Thoracic aorta (tissue), 2 donors: ENCODE measurements around the gene PLPPR1. TPM values are rescaled to one million over a fixed set of nuclear protein-coding genes. Genes with fewer than 3 reads are reported as not detected.

ENCODE experiments used
- ATAC-seq: fragments of 150-250 bp; one replicate; pipeline ENCODE4 v1.8.0; 2017; ENCODE audit warnings: low read depth; ENCODE audit not compliant: insufficient number of reproducible peaks, low FRiP score
- DNase-seq: peaks from one replicate; pipeline ENCODE4 v3.0.0-alpha.2; 2020; ENCODE audit warnings: low spot score
- H3K27ac ChIP-seq, 2 donors: fragments of 200-600 bp; sonication (generic); 1 replicate in 1 of 2; 2 replicates in 1 of 2; pipeline ENCODE4 v1.5.1; 2016; ENCODE audit warnings: mild to moderate bottlenecking in 2 of 2, moderate library complexity in 2 of 2
- H3K27me3 ChIP-seq: fragments of 200-600 bp; sonication (generic); replicated peaks from 2 replicates; pipeline ENCODE4 v1.6.0; 2016; ENCODE audit warnings: mild to moderate bottlenecking; ENCODE audit not compliant: insufficient read depth
- H3K36me3 ChIP-seq: fragments of 200-600 bp; sonication (generic); one replicate; pipeline ENCODE4 v1.5.1; 2016
- H3K4me1 ChIP-seq, 2 donors: fragments of 200-600 bp; sonication (generic); 1 replicate in 1 of 2; 2 replicates in 1 of 2; pipeline versions ENCODE4 v1.5.1 to v1.6.0; 2016; ENCODE audit warnings: low read depth in 2 of 2, mild to moderate bottlenecking in 1 of 2; ENCODE audit not compliant: control insufficient read depth in 1 of 2
- H3K4me3 ChIP-seq: fragments of 200-600 bp; sonication (generic); 2 replicates; pipeline ENCODE4 v1.5.1; 2016; ENCODE audit warnings: mild to moderate bottlenecking
- H3K9me3 ChIP-seq: fragments of 200-600 bp; sonication (generic); 2 replicates; pipeline ENCODE4 v1.5.1; 2016
- total RNA-seq, 2 donors: library from RNA; depleted of rRNA; stranded (reverse); fragments of >200 nt; gene quantifications; one replicate each; pipeline versions ENCODE4 v1.1.0 to v1.2.3, GENCODE V29; 2016
- TF ChIP-seq, protein P1 (sequence below): fragments of 200-600 bp; sonication (generic); IDR thresholded peaks from one replicate; pipeline ENCODE4 v1.5.1; 2019; ENCODE audit warnings: antibody characterized with exemption

Gene PLPPR1
- total RNA-seq, 2 donors from 2014 or later, result not detected

DNA sequence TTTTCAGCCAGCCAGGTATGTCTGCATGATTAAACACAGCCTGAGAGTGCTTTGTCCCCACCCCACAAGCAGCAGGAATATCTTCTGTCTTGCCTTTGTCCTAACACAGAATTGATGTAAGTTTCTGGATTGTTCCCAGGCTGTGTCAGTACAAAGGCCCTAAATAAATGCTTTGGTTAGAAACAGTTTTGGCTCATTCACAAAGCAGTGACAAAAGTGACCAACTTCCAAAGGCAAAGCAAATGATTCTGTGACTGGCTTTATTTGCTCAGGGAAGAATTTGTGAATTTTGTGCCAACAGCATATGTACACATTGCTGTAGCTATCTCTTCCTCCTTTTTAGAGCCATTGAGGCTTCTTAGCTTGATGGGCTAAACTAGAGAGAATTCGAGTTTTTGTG is 133.7 kb downstream of the PLPPR1 start:
- H3K9me3 ChIP-seq, result no peaks in the 10 kb centered on the region
- ATAC-seq (no peak), DNase-seq (no peak)
- H3K27ac ChIP-seq, result no peak overlapping the region
- TF ChIP-seq, protein P1, sequence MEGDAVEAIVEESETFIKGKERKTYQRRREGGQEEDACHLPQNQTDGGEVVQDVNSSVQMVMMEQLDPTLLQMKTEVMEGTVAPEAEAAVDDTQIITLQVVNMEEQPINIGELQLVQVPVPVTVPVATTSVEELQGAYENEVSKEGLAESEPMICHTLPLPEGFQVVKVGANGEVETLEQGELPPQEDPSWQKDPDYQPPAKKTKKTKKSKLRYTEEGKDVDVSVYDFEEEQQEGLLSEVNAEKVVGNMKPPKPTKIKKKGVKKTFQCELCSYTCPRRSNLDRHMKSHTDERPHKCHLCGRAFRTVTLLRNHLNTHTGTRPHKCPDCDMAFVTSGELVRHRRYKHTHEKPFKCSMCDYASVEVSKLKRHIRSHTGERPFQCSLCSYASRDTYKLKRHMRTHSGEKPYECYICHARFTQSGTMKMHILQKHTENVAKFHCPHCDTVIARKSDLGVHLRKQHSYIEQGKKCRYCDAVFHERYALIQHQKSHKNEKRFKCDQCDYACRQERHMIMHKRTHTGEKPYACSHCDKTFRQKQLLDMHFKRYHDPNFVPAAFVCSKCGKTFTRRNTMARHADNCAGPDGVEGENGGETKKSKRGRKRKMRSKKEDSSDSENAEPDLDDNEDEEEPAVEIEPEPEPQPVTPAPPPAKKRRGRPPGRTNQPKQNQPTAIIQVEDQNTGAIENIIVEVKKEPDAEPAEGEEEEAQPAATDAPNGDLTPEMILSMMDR, result no peak
- no peaks in the 10 kb centered on the region for H3K27me3 ChIP-seq
- H3K4me3 ChIP-seq, result no peak overlapping the region
- no peaks in the 10 kb centered on the region for H3K36me3 ChIP-seq
- H3K4me1 ChIP-seq, result no peaks in the 10 kb centered on the region

DNA sequence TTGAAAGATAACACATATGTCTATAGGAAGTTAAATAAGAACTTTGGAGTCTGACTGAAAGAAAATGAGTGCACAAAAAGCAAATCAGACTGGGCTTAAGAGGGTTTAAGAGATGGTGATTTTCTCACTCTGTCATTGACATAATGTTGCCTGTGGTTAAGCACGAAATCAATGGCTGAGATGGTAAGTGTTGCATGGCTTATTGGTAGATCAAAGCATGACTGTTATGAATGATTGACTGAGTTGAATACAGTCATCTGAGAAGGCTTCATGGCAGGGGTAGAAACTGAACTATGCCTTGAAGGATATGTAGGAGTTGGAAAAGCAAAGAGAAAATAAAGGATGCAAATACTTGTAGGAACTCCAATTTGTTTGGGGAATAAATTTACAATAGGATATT is 136.6 kb downstream of the PLPPR1 start:
- H3K4me3 ChIP-seq, result no peak overlapping the region
- H3K27me3 ChIP-seq, result no peaks in the 10 kb centered on the region
- H3K27ac ChIP-seq, result no peak overlapping the region
- no peaks in the 10 kb centered on the region for H3K36me3 ChIP-seq
- DNase-seq (no peak), ATAC-seq (no peak)
- TF ChIP-seq, protein P1, result no peak
- H3K4me1 ChIP-seq, result no peaks in the 10 kb centered on the region
- no peaks in the 10 kb centered on the region for H3K9me3 ChIP-seq

DNA sequence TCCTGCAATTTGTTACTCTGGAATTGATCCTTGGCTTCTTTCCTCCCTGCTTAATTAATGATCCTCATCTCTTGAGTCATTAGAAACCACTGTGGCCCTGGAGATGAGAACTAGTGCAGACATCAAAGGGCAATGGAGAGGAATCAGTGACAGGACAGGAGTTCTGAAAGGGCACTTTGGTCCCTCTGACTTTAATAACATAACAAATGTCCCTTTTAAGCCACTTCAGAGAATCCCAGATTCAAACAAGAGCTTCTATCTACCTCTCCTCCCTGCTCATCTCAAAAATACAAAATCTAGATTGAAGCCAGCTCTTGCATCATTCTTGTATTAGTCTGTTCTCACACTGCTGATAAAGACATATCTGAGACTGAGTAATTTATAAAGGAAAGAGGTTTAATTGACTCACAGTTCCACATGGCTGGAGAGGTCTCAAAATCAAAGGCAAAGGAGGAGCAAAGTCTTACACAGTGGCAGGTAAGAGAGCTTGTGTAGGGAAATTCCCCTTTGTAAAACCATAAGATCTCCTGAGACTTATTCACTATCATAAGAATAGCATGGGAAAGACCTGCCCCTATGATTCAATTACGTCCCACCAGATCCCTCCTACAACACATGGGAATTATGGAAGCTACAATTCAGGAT is 139.1 kb downstream of the PLPPR1 start:
- no peak for ATAC-seq
- no peaks in the 10 kb centered on the region for H3K4me1 ChIP-seq
- no peak overlapping the region for H3K27ac ChIP-seq
- TF ChIP-seq, protein P1, result no peak
- no peaks in the 10 kb centered on the region for H3K9me3 ChIP-seq
- H3K4me3 ChIP-seq, result no peak overlapping the region
- no peaks in the 10 kb centered on the region for H3K36me3 ChIP-seq
- no peak for DNase-seq
- no peaks in the 10 kb centered on the region for H3K27me3 ChIP-seq

DNA sequence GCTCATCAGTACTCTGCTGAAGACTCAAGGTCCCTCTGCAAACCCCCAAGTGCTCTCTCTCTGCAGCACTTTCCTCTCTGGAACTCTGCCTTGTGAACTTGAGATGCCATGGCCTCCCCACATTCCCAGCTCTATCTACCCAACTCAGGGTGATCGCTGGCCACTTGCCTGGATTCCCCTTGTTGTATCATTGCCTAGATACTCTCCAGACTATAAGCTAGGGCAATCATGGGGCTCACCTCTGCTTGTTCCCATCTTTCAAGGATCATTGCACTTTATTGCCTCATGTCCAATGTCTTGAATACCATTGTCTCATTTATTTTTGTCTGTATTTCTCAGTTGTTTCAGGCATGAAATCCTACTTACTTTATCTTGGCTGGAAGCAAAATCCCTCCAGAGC is 144.1 kb downstream of the PLPPR1 start:
- Histone ChIP-seq H3K9me3 (no peaks in the 10 kb centered on the region), H3K36me3 (no peaks in the 10 kb centered on the region), H3K4me1 (no peaks in the 10 kb centered on the region), H3K27me3 (no peaks in the 10 kb centered on the region), H3K27ac (no peak overlapping the region), H3K4me3 (no peak overlapping the region)
- TF ChIP-seq, protein P1, result no peak
- no peak for DNase-seq
- no peak for ATAC-seq

DNA sequence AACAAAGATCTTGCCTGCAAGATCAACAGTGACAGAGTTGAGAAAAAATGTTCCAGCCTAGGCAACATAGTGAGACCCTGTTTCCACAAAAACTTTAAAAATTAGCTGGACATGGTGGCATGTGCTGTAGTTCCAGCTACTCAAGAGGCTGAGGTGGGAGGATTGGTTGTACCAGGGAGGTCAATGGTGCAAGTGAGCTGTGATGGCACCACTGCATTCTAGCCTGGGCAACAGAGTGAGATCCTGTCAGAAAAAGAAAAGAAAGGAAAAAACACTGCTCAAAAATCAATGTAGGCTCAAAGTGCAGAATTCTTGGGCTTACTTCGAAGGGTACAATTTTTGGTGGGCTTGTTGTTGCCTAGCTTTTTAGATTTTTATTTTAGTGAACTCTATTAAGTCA is 145.4 kb downstream of the PLPPR1 start:
- Histone ChIP-seq H3K27ac (no peak overlapping the region), H3K27me3 (no peaks in the 10 kb centered on the region), H3K4me1 (no peaks in the 10 kb centered on the region), H3K9me3 (no peaks in the 10 kb centered on the region), H3K4me3 (no peak overlapping the region), H3K36me3 (no peaks in the 10 kb centered on the region)
- no peak for ATAC-seq
- DNase-seq, result no peak
- TF ChIP-seq, protein P1, result no peak
